Body of pancreas (tissue), 4 donors: ENCODE results near the gene SPATA2L.

Source experiments
- POLR2A ChIP-seq, 3 donors: fragments of 450-650 bp; IDR thresholded peaks; one replicate each; pipeline ENCODE4 v1.6.1; 2016; ENCODE audit warnings: antibody characterized with exemption in 3 of 3, mild to moderate bottlenecking in 2 of 3
- TF ChIP-seq, protein P1 (sequence below), 7 experiments: fragments of 450-650 bp in 4 of 7; fragments of 200-600 bp in 3 of 7; sonication (generic) in 3 of 7; IDR thresholded peaks; one replicate each; pipeline ENCODE4 v1.5.1; 2016 to 2019; ENCODE audit warnings: antibody characterized with exemption in 7 of 7

DNA sequence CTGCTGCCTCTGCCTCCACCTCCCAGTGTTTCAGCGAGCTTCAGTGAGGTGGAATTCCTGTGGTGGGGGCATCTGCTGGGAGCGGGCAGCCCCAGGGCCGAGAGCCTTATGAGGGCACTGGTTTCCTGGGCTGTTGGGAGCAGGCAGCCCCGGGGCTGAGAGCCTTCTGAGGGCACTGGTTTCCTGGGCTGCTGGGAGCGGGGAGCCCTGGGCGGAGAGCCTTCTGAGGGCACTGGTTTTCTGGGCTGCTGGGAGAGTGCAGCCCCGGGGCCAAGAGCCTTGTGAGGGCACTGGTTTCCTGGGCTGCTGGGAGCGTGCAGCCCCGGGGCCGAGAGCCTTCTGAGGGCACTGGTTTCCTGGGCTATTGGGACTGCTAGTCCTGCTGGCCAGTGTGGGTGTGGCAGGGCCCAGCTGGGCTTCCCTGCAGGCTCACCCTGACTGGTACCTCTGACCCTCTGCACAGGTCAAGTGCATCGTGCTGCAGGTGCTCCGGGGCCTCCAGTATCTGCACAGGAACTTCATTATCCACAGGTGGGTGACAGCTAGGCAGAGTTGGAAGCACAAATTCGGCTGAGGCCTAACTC lies 9.4 kb downstream of the SPATA2L start:
- TF ChIP-seq, protein P1, sequence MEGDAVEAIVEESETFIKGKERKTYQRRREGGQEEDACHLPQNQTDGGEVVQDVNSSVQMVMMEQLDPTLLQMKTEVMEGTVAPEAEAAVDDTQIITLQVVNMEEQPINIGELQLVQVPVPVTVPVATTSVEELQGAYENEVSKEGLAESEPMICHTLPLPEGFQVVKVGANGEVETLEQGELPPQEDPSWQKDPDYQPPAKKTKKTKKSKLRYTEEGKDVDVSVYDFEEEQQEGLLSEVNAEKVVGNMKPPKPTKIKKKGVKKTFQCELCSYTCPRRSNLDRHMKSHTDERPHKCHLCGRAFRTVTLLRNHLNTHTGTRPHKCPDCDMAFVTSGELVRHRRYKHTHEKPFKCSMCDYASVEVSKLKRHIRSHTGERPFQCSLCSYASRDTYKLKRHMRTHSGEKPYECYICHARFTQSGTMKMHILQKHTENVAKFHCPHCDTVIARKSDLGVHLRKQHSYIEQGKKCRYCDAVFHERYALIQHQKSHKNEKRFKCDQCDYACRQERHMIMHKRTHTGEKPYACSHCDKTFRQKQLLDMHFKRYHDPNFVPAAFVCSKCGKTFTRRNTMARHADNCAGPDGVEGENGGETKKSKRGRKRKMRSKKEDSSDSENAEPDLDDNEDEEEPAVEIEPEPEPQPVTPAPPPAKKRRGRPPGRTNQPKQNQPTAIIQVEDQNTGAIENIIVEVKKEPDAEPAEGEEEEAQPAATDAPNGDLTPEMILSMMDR (IDR thresholded peaks at IDR 0.05): no peak
- no peak for TF ChIP-seq POLR2A (IDR thresholded peaks at IDR 0.05)
